HG02840 (cell line): ENCODE measurements around the gene SKIC8.

Source experiments
- ATAC-seq: cut with Tn5 transposase; IDR thresholded peaks from one replicate; pipeline ENCODE4 v1.9.1; 2021; ENCODE audit warnings: mild to moderate bottlenecking, moderate library complexity, moderate number of reproducible peaks; ENCODE audit not compliant: unreplicated experiment, low FRiP score

SKIC8 gene

GRCh38 chr15:78299101-78299930 lies at the start of gene SKIC8:
TSS of gene SKIC8 (minus strand) at chr15:78299609. CDS start at chr15:78295686, 3,923 bp downstream.
- ATAC-seq: peak; percentile 74

DNA sequence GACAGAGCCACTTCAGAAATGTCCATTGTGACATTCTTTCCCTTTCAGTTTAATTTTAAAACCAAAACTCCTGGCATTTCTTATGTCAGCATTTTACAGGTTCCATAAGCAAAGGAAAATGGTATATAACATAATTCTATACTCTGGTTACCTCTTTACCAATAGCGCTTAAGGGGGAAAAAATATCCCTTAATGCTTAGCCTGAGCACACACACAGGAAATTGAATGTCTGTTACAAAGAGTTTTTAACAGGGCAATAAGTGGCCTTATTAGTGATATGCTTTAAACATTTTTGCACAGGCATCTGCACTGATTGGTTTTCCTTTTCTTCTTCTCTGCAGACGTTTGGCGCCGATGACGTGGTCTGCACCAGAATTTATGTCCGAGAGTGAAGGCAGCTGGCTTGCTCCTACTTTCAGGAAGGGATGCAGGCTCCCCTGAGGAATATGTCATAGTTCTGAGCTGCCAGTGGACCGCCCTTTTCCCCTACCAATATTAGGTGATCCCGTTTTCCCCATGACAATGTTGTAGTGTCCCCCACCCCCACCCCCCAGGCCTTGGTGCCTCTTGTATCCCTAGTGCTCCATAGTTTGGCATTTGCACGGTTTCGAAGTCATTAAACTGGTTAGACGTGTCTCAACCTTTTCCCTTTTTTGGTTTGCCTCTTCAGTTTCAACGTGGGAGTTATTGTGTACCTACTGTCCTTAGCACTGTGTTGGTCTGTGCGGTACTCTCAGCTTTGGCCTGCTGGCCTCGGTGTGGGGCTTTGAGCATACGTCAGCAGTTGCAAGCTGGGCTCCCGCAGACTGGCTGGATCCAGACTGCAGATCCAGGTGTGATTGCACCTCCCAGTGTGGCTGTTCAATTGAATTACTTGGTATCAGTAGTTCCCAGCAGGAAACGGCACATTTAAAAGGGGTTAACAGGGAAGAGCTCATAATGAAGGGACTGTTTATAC lies 48.5 kb upstream of the SKIC8 start:
- ATAC-seq: no peak

GRCh38 chr15:78345396-78346125 lies 46.2 kb upstream of the SKIC8 start:
- no peak for ATAC-seq

- ATAC-seq: no peak
Measured at GRCh38 chr15:78343276-78344060, 44.1 kb upstream of the SKIC8 start.

DNA sequence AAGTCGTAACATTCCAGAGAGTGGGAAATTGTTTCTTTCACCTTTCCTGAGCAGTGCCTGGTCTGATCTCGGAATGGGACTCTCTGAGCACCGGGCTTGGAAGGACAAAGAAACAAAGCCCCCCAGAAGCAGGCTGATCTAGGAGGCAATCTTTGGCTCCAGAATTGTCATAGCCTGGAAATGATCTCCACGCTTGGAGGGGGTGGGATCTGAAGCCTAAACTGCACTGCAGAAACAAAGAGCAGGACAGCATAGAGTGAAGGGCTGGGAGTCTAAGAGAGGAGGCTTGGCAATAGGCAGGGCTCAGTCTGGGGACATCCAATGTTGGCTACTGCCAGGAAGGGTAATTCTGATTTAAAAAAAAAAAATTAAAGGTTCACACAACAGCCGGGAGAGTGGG lies 42.6 kb upstream of the SKIC8 start:
- no peak for ATAC-seq

DNA sequence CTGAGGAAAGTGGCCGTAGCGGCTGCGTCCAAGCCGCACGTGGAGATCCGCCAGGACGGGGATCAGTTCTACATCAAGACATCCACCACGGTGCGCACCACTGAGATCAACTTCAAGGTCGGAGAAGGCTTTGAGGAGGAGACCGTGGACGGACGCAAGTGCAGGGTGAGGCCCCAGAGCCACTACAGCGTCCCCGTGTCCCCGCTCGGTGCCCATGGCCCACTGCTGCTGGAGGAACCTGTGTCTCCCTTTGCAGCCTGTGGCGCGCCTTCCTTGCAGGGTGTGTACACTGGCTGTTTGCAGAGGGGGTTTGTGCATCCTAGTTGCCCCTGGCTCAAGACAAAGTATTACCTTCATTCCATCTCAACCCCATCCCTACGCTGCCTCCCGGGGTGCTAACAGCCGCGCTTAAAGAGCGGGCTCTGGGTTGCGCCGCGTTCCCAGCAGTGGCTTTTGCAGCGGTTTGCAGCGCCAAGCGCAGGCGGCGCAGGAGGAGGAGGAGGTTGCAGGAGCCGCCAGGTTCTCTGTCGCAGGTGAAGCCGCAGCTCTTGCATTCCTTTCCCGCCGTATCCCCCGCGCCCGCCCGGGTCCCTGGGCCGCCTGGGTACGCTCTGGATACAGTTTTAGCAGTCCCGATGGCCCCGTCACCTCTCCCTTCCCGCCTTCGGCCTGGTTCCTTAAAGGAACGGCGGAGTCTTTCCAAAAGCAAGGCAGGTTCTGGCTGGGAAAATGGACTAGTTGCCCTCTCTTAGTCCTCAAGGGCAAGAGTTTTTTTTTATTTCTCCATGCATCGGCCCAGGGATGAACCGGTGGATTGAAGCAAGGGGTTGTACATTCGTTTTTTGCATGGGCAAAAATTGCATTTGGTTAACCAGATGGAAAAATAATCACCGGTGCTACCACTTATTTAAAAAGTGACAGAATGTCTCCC lies 41.9 kb upstream of the SKIC8 start:
- ATAC-seq: no peak

DNA sequence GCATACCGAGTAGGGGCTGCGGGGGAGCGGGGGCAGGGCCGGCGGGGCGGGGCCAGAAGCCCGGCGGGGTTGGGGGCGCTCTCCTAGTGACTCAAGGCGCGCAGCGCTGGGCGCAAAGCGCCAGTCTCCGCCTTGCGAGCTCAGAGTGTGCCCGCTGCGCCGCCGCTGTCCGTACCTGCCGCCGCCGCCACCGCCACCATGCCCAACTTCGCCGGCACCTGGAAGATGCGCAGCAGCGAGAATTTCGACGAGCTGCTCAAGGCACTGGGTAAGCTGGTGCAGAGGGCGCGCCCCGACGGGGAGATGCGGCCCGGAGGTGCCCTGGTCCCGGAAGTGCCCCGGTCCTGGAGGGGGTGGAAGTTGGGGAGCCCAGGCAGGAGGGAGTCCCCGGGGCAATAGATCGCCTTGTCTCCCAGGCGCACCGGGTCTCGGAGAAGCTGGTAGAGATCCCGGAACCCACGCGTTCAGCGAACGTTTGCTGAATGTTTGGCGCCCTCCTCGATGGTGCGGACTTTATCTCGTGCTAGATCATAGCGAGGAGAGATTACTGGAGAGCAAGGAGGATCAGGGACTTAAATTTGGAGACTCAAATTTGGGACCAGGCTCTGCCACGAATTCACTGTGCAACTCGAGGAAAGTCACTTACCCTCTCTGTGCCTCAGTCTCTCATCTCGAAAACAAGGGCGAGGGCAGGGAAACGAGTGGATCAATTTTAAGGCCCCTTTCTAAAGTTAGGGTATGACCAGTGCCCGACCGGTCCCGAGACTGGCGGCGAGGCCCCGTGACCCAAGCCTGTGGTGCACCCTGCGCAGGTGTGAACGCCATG lies 41.0 kb upstream of the SKIC8 start, which contains the start of gene CRABP1:
TSS of gene CRABP1 (plus strand) at position 123 of the 826 bp plus-strand sequence. CDS start at position 199, 76 bp downstream.
- ATAC-seq: no peak

DNA sequence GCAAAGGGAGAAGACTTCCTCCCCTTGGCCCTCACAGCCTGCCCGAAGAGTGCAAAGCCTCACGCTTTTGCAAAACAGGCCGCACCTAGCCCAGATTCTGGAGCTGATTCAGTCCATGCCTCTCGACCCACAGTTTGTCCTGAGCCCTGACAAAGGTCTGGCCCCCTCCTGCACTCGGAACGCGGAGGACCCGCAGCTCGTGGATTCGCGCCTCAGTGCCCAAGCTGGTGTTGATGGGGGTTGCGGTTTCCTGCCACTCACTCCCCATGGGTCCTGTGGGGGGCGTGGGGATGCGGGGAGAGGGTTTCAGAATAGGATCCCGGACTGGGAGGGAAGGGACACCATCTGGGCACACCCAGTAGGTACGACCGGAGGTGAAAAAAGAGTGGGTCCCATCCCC lies 40.1 kb upstream of the SKIC8 start:
- ATAC-seq: no peak

GRCh38 chr15:78338781-78339180 lies 39.4 kb upstream of the SKIC8 start:
- no peak for ATAC-seq

GRCh38 chr15:78335985-78336384 lies 36.6 kb upstream of the SKIC8 start:
- no peak for ATAC-seq

GRCh38 chr15:78334845-78335244 lies 35.4 kb upstream of the SKIC8 start:
- ATAC-seq: no peak

- no peak for ATAC-seq
Measured at GRCh38 chr15:78329625-78330024, 30.2 kb upstream of the SKIC8 start.

- no peak for ATAC-seq
Measured at GRCh38 chr15:78327466-78327865, 28.1 kb upstream of the SKIC8 start.

GRCh38 chr15:78325092-78325843 lies 25.9 kb upstream of the SKIC8 start:
- no peak for ATAC-seq

DNA sequence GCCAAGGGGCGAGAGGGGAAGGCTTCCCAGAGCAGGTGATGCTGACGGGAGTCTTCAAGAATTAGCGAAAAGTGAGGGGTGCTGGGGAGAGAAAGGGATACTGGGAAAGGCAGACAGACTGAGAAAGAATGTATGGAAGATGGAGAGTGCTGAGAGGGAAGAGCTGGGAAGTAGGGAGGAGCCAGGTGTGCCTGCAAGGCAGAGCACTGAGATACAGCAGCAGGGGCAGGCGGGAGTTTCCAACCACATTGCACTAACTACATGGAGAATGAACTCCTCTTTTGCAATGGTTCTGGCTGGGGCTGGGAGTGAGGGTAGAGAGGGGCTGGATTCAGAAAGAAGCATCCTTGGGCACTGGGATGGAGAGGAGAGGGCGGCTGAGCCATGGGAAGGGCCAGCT lies 24.7 kb upstream of the SKIC8 start:
- ATAC-seq: no peak

GRCh38 chr15:78323693-78324092 lies 24.3 kb upstream of the SKIC8 start:
- no peak for ATAC-seq
